ENCODE results near the gene IFFO2. TPM values are rescaled to one million over a fixed set of nuclear protein-coding genes. Genes with fewer than 3 reads are reported as not detected.

The IFFO2 gene
- total and polyA plus RNA-seq, 2 of the 13 experiments (the other 11 are each of a cell fraction or from before 2014, with no cell fraction given): 7.3 to 16.7 TPM

DNA sequence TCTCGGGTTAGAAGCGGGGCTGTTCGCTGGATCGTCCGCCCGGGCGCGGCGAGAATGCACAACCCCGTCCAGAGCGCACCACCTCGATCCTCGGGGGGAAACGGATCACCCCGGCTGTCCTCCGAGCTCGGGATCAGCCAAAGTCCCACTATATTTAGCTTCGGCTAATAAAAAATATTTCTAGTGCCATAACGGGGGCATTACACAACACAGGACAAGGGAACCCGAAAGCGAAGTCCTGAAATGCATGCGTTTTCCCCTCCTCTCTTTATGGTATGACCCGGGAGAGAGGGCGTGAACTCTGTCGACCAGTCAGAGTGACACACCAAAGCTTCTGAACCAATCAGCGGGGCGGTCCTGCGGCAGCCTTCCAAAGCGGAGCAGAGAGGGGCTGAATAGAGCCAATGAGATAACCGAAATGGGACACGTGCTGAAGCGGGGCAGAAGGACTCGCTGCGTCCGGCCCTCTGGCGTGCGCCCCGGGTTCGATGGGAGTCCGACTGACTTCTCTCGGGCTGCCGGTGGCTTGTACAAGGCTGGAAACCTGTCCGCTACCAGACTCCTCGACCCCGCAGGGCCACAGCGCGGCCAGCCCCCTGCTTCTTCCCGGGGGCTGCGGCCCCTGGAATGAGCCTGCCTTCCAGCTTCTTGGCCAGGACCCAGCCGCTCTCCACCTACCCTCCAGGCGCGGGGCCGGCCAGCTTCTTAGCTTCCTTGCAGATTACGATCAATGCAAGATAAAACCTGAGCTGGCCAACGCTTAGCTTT, 53.8 kb downstream of the IFFO2 start, which contains the start of gene ALDH4A1 (continued):
- TF ChIP-seq, protein P1, sequence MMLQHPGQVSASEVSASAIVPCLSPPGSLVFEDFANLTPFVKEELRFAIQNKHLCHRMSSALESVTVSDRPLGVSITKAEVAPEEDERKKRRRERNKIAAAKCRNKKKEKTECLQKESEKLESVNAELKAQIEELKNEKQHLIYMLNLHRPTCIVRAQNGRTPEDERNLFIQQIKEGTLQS (CRISPR knock-in tag; IDR thresholded peaks at IDR 0.05): 0 out of 2 replicates have a peak, but pooled peaks have one; percentile 4
- TF ChIP-seq ZNF549 (CRISPR knock-in tag; IDR thresholded peaks at IDR 0.05) (no peak), TMF1 (CRISPR knock-in tag; IDR thresholded peaks at IDR 0.05; ENCODE audit: low read depth) (no peak), SP5 (CRISPR knock-in tag; IDR thresholded peaks at IDR 0.05; ENCODE audit: borderline replicate concordance, low read depth) (no peak), AGO1 (IDR thresholded peaks at IDR 0.05; ENCODE audit: low read depth, low read length, poor library complexity, severe bottlenecking) (peak; percentile 66), ZBTB42 (CRISPR knock-in tag; IDR thresholded peaks at IDR 0.05) (no peak; the same call in 1 of the 2 replicates), ZNF329 (CRISPR knock-in tag; IDR thresholded peaks at IDR 0.05; ENCODE audit: low read depth) (no peak), SAFB2 (CRISPR knock-in tag; IDR thresholded peaks at IDR 0.05; ENCODE audit: borderline replicate concordance, low read depth) (0 out of 2 replicates have a peak, but pooled peaks have one; percentile 52), ZKSCAN5 (CRISPR knock-in tag; IDR thresholded peaks at IDR 0.05) (no peak)
- TF ChIP-seq, protein P2, sequence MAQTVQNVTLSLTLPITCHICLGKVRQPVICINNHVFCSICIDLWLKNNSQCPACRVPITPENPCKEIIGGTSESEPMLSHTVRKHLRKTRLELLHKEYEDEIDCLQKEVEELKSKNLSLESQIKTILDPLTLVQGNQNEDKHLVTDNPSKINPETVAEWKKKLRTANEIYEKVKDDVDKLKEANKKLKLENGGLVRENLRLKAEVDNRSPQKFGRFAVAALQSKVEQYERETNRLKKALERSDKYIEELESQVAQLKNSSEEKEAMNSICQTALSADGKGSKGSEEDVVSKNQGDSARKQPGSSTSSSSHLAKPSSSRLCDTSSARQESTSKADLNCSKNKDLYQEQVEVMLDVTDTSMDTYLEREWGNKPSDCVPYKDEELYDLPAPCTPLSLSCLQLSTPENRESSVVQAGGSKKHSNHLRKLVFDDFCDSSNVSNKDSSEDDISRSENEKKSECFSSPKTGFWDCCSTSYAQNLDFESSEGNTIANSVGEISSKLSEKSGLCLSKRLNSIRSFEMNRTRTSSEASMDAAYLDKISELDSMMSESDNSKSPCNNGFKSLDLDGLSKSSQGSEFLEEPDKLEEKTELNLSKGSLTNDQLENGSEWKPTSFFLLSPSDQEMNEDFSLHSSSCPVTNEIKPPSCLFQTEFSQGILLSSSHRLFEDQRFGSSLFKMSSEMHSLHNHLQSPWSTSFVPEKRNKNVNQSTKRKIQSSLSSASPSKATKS (CRISPR knock-in tag; IDR thresholded peaks at IDR 0.05): no peak
- TF ChIP-seq, protein P3, sequence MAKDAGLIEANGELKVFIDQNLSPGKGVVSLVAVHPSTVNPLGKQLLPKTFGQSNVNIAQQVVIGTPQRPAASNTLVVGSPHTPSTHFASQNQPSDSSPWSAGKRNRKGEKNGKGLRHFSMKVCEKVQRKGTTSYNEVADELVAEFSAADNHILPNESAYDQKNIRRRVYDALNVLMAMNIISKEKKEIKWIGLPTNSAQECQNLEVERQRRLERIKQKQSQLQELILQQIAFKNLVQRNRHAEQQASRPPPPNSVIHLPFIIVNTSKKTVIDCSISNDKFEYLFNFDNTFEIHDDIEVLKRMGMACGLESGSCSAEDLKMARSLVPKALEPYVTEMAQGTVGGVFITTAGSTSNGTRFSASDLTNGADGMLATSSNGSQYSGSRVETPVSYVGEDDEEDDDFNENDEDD (CRISPR knock-in tag; IDR thresholded peaks at IDR 0.05; ENCODE audit: borderline replicate concordance): peak; percentile 58; the same call in 1 of the 2 replicates
- TF ChIP-seq, protein P4, sequence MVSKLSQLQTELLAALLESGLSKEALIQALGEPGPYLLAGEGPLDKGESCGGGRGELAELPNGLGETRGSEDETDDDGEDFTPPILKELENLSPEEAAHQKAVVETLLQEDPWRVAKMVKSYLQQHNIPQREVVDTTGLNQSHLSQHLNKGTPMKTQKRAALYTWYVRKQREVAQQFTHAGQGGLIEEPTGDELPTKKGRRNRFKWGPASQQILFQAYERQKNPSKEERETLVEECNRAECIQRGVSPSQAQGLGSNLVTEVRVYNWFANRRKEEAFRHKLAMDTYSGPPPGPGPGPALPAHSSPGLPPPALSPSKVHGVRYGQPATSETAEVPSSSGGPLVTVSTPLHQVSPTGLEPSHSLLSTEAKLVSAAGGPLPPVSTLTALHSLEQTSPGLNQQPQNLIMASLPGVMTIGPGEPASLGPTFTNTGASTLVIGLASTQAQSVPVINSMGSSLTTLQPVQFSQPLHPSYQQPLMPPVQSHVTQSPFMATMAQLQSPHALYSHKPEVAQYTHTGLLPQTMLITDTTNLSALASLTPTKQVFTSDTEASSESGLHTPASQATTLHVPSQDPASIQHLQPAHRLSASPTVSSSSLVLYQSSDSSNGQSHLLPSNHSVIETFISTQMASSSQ (IDR thresholded peaks at IDR 0.05; ENCODE audit: low read depth): 0 out of 2 replicates have a peak, but pooled peaks have one; percentile 9
- TF ChIP-seq, protein P4 (CRISPR knock-in tag; IDR thresholded peaks at IDR 0.05; ENCODE audit: borderline replicate concordance): 0 out of 2 replicates have a peak, but pooled peaks have one; percentile 35
- TF ChIP-seq, protein P5, sequence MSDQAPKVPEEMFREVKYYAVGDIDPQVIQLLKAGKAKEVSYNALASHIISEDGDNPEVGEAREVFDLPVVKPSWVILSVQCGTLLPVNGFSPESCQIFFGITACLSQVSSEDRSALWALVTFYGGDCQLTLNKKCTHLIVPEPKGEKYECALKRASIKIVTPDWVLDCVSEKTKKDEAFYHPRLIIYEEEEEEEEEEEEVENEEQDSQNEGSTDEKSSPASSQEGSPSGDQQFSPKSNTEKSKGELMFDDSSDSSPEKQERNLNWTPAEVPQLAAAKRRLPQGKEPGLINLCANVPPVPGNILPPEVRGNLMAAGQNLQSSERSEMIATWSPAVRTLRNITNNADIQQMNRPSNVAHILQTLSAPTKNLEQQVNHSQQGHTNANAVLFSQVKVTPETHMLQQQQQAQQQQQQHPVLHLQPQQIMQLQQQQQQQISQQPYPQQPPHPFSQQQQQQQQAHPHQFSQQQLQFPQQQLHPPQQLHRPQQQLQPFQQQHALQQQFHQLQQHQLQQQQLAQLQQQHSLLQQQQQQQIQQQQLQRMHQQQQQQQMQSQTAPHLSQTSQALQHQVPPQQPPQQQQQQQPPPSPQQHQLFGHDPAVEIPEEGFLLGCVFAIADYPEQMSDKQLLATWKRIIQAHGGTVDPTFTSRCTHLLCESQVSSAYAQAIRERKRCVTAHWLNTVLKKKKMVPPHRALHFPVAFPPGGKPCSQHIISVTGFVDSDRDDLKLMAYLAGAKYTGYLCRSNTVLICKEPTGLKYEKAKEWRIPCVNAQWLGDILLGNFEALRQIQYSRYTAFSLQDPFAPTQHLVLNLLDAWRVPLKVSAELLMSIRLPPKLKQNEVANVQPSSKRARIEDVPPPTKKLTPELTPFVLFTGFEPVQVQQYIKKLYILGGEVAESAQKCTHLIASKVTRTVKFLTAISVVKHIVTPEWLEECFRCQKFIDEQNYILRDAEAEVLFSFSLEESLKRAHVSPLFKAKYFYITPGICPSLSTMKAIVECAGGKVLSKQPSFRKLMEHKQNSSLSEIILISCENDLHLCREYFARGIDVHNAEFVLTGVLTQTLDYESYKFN (CRISPR knock-in tag; conservative IDR thresholded peaks at IDR 0.05): peak; percentile 41
- TF ChIP-seq, protein P6, sequence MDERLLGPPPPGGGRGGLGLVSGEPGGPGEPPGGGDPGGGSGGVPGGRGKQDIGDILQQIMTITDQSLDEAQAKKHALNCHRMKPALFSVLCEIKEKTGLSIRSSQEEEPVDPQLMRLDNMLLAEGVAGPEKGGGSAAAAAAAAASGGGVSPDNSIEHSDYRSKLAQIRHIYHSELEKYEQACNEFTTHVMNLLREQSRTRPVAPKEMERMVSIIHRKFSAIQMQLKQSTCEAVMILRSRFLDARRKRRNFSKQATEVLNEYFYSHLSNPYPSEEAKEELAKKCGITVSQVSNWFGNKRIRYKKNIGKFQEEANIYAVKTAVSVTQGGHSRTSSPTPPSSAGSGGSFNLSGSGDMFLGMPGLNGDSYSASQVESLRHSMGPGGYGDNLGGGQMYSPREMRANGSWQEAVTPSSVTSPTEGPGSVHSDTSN (CRISPR knock-in tag; IDR thresholded peaks at IDR 0.05): no peak
